Bronchial epithelial cell (primary cell): ENCODE results near the gene RAB11FIP5. TPM values are rescaled to one million over a fixed set of nuclear protein-coding genes. Genes with fewer than 3 reads are reported as not detected.

Source experiments
- DNase-seq: peaks from one replicate; pipeline ENCODE4 v3.0.0-alpha.2; 2010; ENCODE audit warnings: low read depth
- FAIRE-seq: peaks from 2 replicates; lab custom pipeline; 2011; peaks lifted over from hg19 to GRCh38; lab: Jason Lieb, UNC
- H3K27me3 ChIP-seq: 2 replicates; pipeline ENCODE4 v1.5.1; 2011; ENCODE audit warnings: low read length; ENCODE audit not compliant: control insufficient read depth, insufficient read depth
- H3K36me3 ChIP-seq: 2 replicates; pipeline ENCODE4 v1.5.1; 2011; ENCODE audit warnings: low read length; ENCODE audit not compliant: control insufficient read depth, insufficient read depth
- H3K4me3 ChIP-seq: 2 replicates; pipeline ENCODE4 v1.5.1; 2011; ENCODE audit warnings: mild to moderate bottlenecking, low read depth, low read length, control low read depth
- CTCF ChIP-seq: IDR thresholded peaks from 2 replicates; pipeline ENCODE4 v1.5.1; 2011; ENCODE audit warnings: mild to moderate bottlenecking, moderate library complexity, low read length, control low read depth, inconsistent platforms; ENCODE audit not compliant: insufficient read depth, severe bottlenecking
- total RNA-seq: library from RNA; depleted of rRNA; stranded (reverse); fragments of >200 nt; gene quantifications from 2 replicates; pipeline ENCODE4 v1.2.1, GENCODE V29; 2014

RAB11FIP5 gene
- total RNA-seq, 1 donor from 2014 or later = 19.5 TPM

DNA sequence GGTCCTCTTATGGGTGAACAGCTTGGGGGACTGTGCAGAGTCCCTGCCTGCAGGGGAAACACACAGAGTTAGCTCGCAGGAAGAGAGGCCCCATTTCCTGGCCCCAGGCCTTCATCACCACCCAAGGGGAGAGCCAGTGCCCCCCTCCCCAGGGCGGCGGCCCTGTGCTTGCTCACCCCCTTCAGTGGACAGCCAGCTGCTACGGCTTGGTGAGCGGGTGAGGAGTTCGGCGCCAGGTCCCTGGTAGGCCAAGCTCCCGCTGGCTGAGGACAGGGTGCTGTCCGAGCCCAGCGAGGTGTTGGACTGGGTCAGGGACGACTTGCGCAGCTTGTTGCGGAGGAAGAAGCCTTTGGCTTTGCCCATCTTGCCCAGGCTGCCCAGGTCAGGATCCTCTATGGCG, 24.0 kb downstream of the RAB11FIP5 start:
- no peak for DNase-seq
- Histone ChIP-seq H3K36me3 (peaks cover 15% of the 10 kb centered on the region), H3K27me3 (no peaks in the 10 kb centered on the region), H3K4me3 (no peak overlapping the region)
- no peak for TF ChIP-seq CTCF
- no peak for FAIRE-seq

GRCh38 chr2:73088211-73088610, 24.5 kb downstream of the RAB11FIP5 start:
- FAIRE-seq (no peak), DNase-seq (no peak)
- Histone ChIP-seq H3K4me3 (no peak overlapping the region), H3K27me3 (no peaks in the 10 kb centered on the region), H3K36me3 (peaks cover 15% of the 10 kb centered on the region)
- no peak for TF ChIP-seq CTCF

GRCh38 chr2:73087311-73087710, 25.4 kb downstream of the RAB11FIP5 start:
- H3K27me3 ChIP-seq = no peaks in the 10 kb centered on the region
- peaks cover 15% of the 10 kb centered on the region for H3K36me3 ChIP-seq
- FAIRE-seq = no peak
- DNase-seq = no peak
- H3K4me3 ChIP-seq = no peak overlapping the region
- no peak for TF ChIP-seq CTCF

DNA sequence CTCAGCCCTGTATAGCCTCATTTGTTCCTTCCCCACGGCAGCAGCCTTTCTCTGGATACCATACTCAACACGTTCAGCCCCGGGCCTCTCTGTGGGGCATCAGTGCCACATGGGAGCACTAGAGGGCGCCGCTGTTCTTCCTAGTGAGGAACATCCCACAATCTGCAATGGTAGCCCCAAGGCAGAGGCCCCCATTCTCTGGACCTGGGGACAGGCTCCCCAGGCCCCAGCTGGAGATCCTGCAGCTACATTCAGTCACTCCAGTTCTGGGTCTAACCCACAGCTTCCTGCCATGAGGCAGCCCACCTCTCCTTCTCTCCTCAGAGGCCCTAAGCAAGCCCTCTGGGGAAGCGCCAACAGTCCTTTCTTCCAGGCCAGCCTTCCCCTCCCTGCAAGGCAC, 27.1 kb downstream of the RAB11FIP5 start:
- peaks cover 18% of the 10 kb centered on the region for H3K36me3 ChIP-seq
- DNase-seq = peak; percentile 37
- H3K4me3 ChIP-seq = no peak overlapping the region
- peak; percentile 96 for TF ChIP-seq CTCF
- H3K27me3 ChIP-seq = no peaks in the 10 kb centered on the region
- no peak for FAIRE-seq

DNA sequence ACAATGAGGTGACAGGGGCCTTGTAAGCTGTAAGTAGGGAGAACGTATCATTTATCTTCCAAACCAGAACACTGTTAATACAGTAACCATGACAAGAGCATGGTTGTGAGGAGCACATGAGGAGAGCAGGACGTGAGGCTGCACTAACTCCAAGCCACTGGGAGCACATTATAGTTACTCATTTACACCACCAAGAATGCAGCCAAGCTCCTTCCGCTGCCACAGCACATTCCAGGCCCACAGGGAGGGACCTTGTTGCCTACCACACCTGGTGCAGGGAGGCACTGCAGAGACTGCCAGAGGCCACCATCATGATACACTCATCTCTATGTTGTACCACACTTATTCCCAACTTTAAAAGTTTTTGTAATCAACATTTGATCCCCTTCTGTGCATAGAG, 27.8 kb downstream of the RAB11FIP5 start:
- no peak for DNase-seq
- Histone ChIP-seq H3K36me3 (peaks cover 20% of the 10 kb centered on the region), H3K4me3 (no peak overlapping the region), H3K27me3 (no peaks in the 10 kb centered on the region)
- FAIRE-seq = peak; percentile 52
- no peak for TF ChIP-seq CTCF
